Lower lobe of right lung (tissue), 2 donors: ENCODE results near the gene STK24. TPM values are rescaled to one million over a fixed set of nuclear protein-coding genes. Genes with fewer than 3 reads are reported as not detected.
"Not testable (repeated sequence)": the region's sequence is repeated elsewhere in the genome, so short reads cannot be mapped to it uniquely, and the experiment has no call there.

Source experiments
- ATAC-seq, 2 donors: fragments of 200-7000 bp; cut with Tn5 transposase; one replicate each; pipeline ENCODE4 v1.9.1; 2020 to 2022; ENCODE audit warnings: mild to moderate bottlenecking in 2 of 2, moderate library complexity in 2 of 2
- DNase-seq: peaks from one replicate; pipeline ENCODE4 v3.0.0-alpha.2; 2020
- H3K27ac ChIP-seq: fragments of 200-600 bp; one replicate; pipeline ENCODE4 v1.8.0; 2022
- H3K27me3 ChIP-seq: fragments of 200-600 bp; one replicate; pipeline ENCODE4 v1.8.0; 2022; ENCODE audit warnings: low read depth
- H3K36me3 ChIP-seq: fragments of 200-600 bp; one replicate; pipeline ENCODE4 v1.8.0; 2022; ENCODE audit warnings: mild to moderate bottlenecking
- H3K4me1 ChIP-seq: fragments of 200-600 bp; one replicate; pipeline ENCODE4 v1.8.0; 2022
- H3K4me3 ChIP-seq: fragments of 200-600 bp; one replicate; pipeline ENCODE4 v1.8.0; 2022; ENCODE audit warnings: mild to moderate bottlenecking
- H3K9me3 ChIP-seq: fragments of 200-600 bp; one replicate; pipeline ENCODE4 v1.8.0; 2022
- CTCF ChIP-seq: fragments of 200-600 bp; IDR thresholded peaks from one replicate; pipeline ENCODE4 v1.8.0; 2022; ENCODE audit warnings: antibody characterized with exemption, mild to moderate bottlenecking
- intact Hi-C: fragments of 100-400 bp; cut with DNase I; formaldehyde crosslinking; loops from one replicate; pipeline ENCODE4 v1.11.0; 2022
- long read RNA-seq: library from polyadenylated mRNA; unstranded; transcript quantifications from one replicate; pipeline ENCODE4 v2.0.0, GENCODE V29; 2021
- total RNA-seq: library from RNA; stranded (reverse); fragmentation: NEBNext Ultra II Directional; extraction: Animal tissue kit (Norgen Biotek cat#: 25700); gene quantifications from one replicate; pipeline ENCODE4 v1.2.1, GENCODE V29; 2021
- donor health status: DM: no; HTN: yes; CAD: no; lungs with severe emphysema.

STK24 gene
- 94.5 TPM for total RNA-seq
- long read RNA-seq, full-length matches to known transcripts: 67 of 107 reads
- long read RNA-seq, partial matches to known transcripts: 18 of 107 reads
- long read RNA-seq, other reads (novel, unspliced or antisense): 22 of 107 reads

GRCh38 chr13:98576963-98577835 is at the start of gene STK24:
Gene STK24, minus strand, starts transcription at chr13:98577107. Its CDS starts 321 bp downstream, at chr13:98576786.
- peak; percentile 77 to 89 for ATAC-seq
- intact Hi-C loops: loop anchor here (10.0 kb wide), 1 partner anchor 102 kb away; no protein-coding TSS in a partner anchor

DNA sequence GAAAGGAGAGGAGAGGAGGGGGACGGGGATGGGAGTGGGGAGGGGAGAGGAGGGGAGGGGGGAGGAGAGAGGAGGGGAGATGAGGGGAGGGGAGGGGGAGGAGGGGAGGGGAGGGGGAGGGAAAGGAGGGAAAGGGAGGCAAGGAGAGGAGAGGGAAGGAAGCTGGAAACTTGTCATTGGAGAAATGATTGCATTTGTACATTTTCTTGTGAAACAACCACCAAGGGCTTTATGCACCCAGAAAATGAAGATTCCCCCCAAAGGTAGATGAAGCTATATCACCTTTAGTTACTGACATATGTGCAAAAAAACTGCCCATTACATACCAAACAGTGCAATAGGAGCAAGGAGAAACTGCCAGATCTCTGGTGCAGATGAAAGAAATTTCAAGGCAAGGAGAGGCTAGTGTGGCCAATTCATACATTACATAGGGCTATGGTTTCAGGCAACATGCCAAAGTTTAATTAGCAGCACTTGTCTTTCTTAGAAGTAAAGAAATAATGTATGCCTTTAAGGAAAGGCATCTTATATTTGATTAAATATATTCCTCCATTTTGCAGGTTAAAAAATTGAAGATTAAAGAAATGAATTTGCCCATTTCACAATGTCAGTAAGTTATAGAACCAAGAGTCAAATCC is 49.5 kb upstream of the STK24 start:
- Histone ChIP-seq H3K4me1 (no peaks in the 10 kb centered on the region), H3K9me3 (no peaks in the 10 kb centered on the region), H3K27ac (no peak overlapping the region), H3K36me3 (no peaks in the 10 kb centered on the region), H3K27me3 (no peaks in the 10 kb centered on the region), H3K4me3 (no peak overlapping the region)
- no peak for TF ChIP-seq CTCF
- intact Hi-C loops: no loop called here
- ATAC-seq (no peak), DNase-seq (no peak)

More at GRCh38 chr13:98576963-98577835, at the start of gene STK24:
- Histone ChIP-seq H3K27me3 (no peaks in the 10 kb centered on the region), H3K9me3 (no peaks in the 10 kb centered on the region), H3K4me3 (peak within 1 kb of the TSS; percentile 84), H3K4me1 (peaks cover 54% of the 10 kb centered on the region), H3K36me3 (no peaks in the 10 kb centered on the region), H3K27ac (peak within 1 kb of the TSS; percentile 96)
- DNase-seq: peak; percentile 75
- TF ChIP-seq CTCF: no peak

DNA sequence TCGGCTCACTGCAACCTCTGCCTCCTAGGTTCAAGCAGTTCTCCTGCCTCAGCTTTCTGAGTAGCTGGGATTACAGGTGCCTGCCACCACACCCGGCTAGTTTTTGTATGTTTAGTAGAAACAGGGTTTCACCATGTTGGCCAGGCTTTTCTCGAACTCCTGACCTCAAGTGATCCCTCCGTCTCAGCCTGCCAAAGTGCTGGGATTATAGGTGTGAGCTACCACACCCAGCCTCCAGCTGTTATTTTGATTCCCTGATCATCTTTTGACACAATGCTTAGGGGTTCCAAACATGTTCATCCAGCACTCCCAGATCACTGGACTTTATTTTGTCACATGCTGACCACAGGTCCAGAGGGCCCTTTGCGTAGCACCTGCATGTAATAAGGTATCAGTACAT is 47.7 kb upstream of the STK24 start:
- H3K27ac ChIP-seq, intact Hi-C loops, H3K9me3 ChIP-seq, H3K4me3 ChIP-seq, H3K36me3 ChIP-seq, H3K27me3 ChIP-seq, DNase-seq, H3K4me1 ChIP-seq, ATAC-seq: not testable (repeated sequence)

DNA sequence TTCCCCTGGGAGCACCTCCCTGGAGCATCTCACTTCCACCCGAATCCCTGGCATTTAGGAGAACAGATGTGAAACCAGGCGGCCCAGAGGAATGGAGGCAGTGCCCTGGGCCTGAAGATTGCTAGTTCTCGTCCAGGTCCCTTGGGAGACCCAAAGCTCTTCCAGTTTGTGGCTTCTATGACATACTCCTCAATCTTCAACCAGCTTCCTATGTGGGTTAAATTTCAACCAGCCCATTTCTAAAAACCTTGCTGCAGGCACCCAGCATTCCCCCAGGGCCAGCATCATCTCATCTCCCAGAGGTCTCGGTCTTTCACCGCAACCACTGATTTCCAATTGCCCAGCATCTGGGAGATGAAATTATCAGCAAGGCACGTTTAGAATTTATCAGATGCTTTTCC is 46.0 kb upstream of the STK24 start:
- no peaks in the 10 kb centered on the region for H3K4me1 ChIP-seq
- no peak overlapping the region for H3K27ac ChIP-seq
- no peak for TF ChIP-seq CTCF
- no peaks in the 10 kb centered on the region for H3K27me3 ChIP-seq
- H3K36me3 ChIP-seq: no peaks in the 10 kb centered on the region
- H3K4me3 ChIP-seq: no peak overlapping the region
- intact Hi-C loops: no loop called here
- no peak for DNase-seq
- no peaks in the 10 kb centered on the region for H3K9me3 ChIP-seq
- ATAC-seq: no peak

DNA sequence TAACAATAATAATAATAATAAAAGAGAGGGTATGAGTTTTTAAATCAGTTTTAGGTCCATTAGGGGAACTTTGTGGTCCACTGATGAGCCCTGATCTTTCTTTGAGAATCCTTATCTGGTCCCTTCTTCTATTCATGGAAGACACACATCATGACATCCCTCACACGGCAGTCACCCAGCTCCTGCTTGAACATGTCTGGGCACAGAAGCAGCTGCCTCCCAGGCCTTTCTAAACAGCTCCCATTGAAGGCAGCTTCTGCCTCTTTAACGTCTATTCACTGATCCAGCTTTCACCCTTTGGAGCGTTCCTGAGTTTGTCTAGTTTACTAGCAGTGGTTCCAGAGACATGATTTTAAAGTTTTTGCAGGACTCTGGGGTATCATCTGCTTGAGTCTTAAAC is 42.6 kb upstream of the STK24 start:
- H3K4me1 ChIP-seq: no peaks in the 10 kb centered on the region

GRCh38 chr13:98615595-98615994 is 38.7 kb upstream of the STK24 start:
- H3K4me1 ChIP-seq, ATAC-seq, H3K4me3 ChIP-seq, H3K27me3 ChIP-seq, DNase-seq, intact Hi-C loops, H3K9me3 ChIP-seq, H3K36me3 ChIP-seq, H3K27ac ChIP-seq: not testable (repeated sequence)

More for the DNA sequence above, 42.6 kb upstream of the STK24 start:
- ATAC-seq (no peak), DNase-seq (no peak)
- intact Hi-C loops: no loop called here
- Histone ChIP-seq H3K9me3 (no peaks in the 10 kb centered on the region), H3K36me3 (no peaks in the 10 kb centered on the region), H3K4me3 (no peak overlapping the region), H3K27ac (no peak overlapping the region), H3K27me3 (no peaks in the 10 kb centered on the region)
- no peak for TF ChIP-seq CTCF
